K562 (cell line): Measurements from ENCODE around the gene PYM1. TPM values are rescaled to one million over a fixed set of nuclear protein-coding genes. Genes with fewer than 3 reads are reported as not detected.

Experiments
- BCOR ChIP-seq: fragments of 450-650 bp; IDR thresholded peaks from 2 replicates; pipeline ENCODE4 v1.6.1; 2016
- ETV1 ChIP-seq: fragments of 450-650 bp; conservative IDR thresholded peaks from 2 replicates; pipeline ENCODE4 v1.6.1; 2016; ENCODE audit warnings: missing genetic modification characterization, control low read depth, low read depth, missing compliant biosample characterization
- HDGF ChIP-seq: fragments of 450-650 bp; IDR thresholded peaks from 2 replicates; pipeline ENCODE4 v1.6.1; 2016
- KDM1A ChIP-seq, 2 experiments: fragments of 450-650 bp; IDR thresholded peaks; 2 replicates each; pipeline ENCODE4 v1.6.1; 2016; ENCODE audit warnings: mild to moderate bottlenecking in 2 of 2
- NKRF ChIP-seq: fragments of 450-650 bp; IDR thresholded peaks from 2 replicates; pipeline ENCODE4 v1.6.1; 2016; ENCODE audit warnings: borderline replicate concordance
- NR2C1 ChIP-seq, 2 experiments: fragments of 450-650 bp; IDR thresholded peaks; 2 replicates each; pipeline ENCODE4 v1.6.1; 2017; ENCODE audit warnings: mild to moderate bottlenecking in 2 of 2, antibody characterized with exemption in 1 of 2, inconsistent platforms in 1 of 2, missing compliant biosample characterization in 1 of 2, missing genetic modification characterization in 1 of 2
- SMARCC2 ChIP-seq: fragments of 450-650 bp; IDR thresholded peaks from 2 replicates; pipeline ENCODE4 v1.6.1; 2017; ENCODE audit warnings: antibody characterized with exemption, moderate library complexity, mild to moderate bottlenecking, low read depth
- SRF ChIP-seq, 2 experiments: fragments of 250-450, 450-650 bp in 1 of 2; sonication (Bioruptor Pico) in 1 of 2; sonication (generic) in 1 of 2; formaldehyde crosslinking; IDR thresholded peaks; 2 replicates each; pipeline versions ENCODE4 v1.5.0 to v1.5.1; 2020 to 2022; ENCODE audit warnings: mild to moderate bottlenecking in 1 of 2, missing genetic modification reagents in 1 of 2
- TARDBP ChIP-seq: fragments of 450-650 bp; IDR thresholded peaks from 2 replicates; pipeline ENCODE4 v1.6.1; 2016
- TCF15 ChIP-seq: fragments of 250-450 bp; sonication (Bioruptor Pico); IDR thresholded peaks from 2 replicates; pipeline ENCODE4 v1.8.0; 2022; ENCODE audit warnings: moderate library complexity, mild to moderate bottlenecking, inconsistent platforms
- TEAD2 ChIP-seq: fragments of 450-650 bp; IDR thresholded peaks from 2 replicates; pipeline ENCODE4 v1.6.1; 2016; ENCODE audit warnings: missing genetic modification characterization, control low read depth, missing compliant biosample characterization
- TRIM24 ChIP-seq, 2 experiments: fragments of 450-650 bp; IDR thresholded peaks; 2 replicates each; pipeline ENCODE4 v1.6.1; 2016
- ZBTB26 ChIP-seq: fragments of 450-650 bp; formaldehyde crosslinking; IDR thresholded peaks from 2 replicates; pipeline ENCODE4 v1.4.0; 2022; ENCODE audit warnings: missing genetic modification characterization
- ZBTB40 ChIP-seq, 2 experiments: fragments of 450-650 bp in 1 of 2; sonication (generic) in 1 of 2; formaldehyde crosslinking in 1 of 2; IDR thresholded peaks; 2 replicates each; pipeline versions ENCODE4 v1.7.1 to v1.9.0; 2016 to 2022; ENCODE audit warnings: inconsistent platforms in 1 of 2, mild to moderate bottlenecking in 1 of 2, missing genetic modification reagents in 1 of 2
- polyA plus RNA-seq, 8 experiments: library from polyadenylated mRNA; depleted of rRNA in 4 of 8; stranded (reverse) in 5 of 8; unstranded in 3 of 8; fragments of >200 nt; fragmentation: Nextera tagmentation in 2 of 8; fragmentation: Illumina TruSeq in 1 of 8; extraction: Ambion mirVana in 2 of 8; extraction: Trizol in 1 of 8; gene quantifications; 2 replicates each; pipeline versions ENCODE4 v1.2.1 to v1.2.3, GENCODE V29; 2011 to 2014; ENCODE audit warnings: inconsistent platforms in 1 of 8, missing spikeins in 1 of 8
- total RNA-seq, 7 experiments: library from RNA; depleted of rRNA in 6 of 7; stranded (reverse); fragments of >200 nt in 6 of 7; fragmentation: Illumina TruSeq in 2 of 7; extraction: Trizol in 2 of 7; gene quantifications; 2 replicates each; pipeline versions ENCODE4 v1.2.1 to v1.2.3, GENCODE V29; 2011 to 2021; ENCODE audit warnings: low replicate concordance in 1 of 7

PYM1 gene
- total and polyA plus RNA-seq, 9 of the 15 experiments (the other 6 are each of a cell fraction or from before 2014, with no cell fraction given): 29.0 to 51.3 (median 34.1) TPM

- TF ChIP-seq ZBTB40 (IDR thresholded peaks at IDR 0.05): peak; percentile 76; the same call in 1 of the 2 replicates
- peak; percentile 17; the same call in 1 of the 2 replicates for TF ChIP-seq ZBTB40 (CRISPR knock-in tag; IDR thresholded peaks at IDR 0.05)
- TF ChIP-seq HDGF: peak; percentile 100
- peak in 1 of 2 experiments; percentile 64; a peak in 1 of 4 replicates for TF ChIP-seq SRF (CRISPR knock-in tag; IDR thresholded peaks at IDR 0.05)
- TF ChIP-seq ZBTB26 (CRISPR knock-in tag): peak; percentile 97
- 0 out of 4 replicates have a peak, but pooled peaks of 1 of the 2 experiments have one; percentile 13 for TF ChIP-seq TRIM24 (IDR thresholded peaks at IDR 0.05)
- 0 out of 2 replicates have a peak, but pooled peaks have one; percentile 59 for TF ChIP-seq BCOR
- TF ChIP-seq KDM1A (IDR thresholded peaks at IDR 0.05): peak in 1 of 2 experiments; percentile 99; a peak in 2 of 4 replicates
- no peak for TF ChIP-seq TCF15 (CRISPR knock-in tag)
- peak; percentile 9; the same call in 1 of the 2 replicates for TF ChIP-seq ETV1 (tag)
- peak; percentile 45; the same call in 1 of the 2 replicates for TF ChIP-seq NR2C1 (IDR thresholded peaks at IDR 0.05)
- TF ChIP-seq NR2C1 (tag; IDR thresholded peaks at IDR 0.05): no peak
- no peak for TF ChIP-seq TEAD2 (tag)
- TF ChIP-seq SMARCC2: peak; percentile 70; the same call in 1 of the 2 replicates
- peak; percentile 93 for TF ChIP-seq NKRF
- 0 out of 2 replicates have a peak, but pooled peaks have one; percentile 78 for TF ChIP-seq TARDBP
Measured at GRCh38 chr12:55972911-55973598, 45.4 kb upstream of the PYM1 start (continued).
